ENCODE results near the gene MGAT4A. TPM values are rescaled to one million over a fixed set of nuclear protein-coding genes. Genes with fewer than 3 reads are reported as not detected.

Gene MGAT4A
- total and polyA plus RNA-seq, 2 of the 8 experiments (the other 6 are each of a cell fraction or from before 2014, with no cell fraction given) = 1.4 to 7.7 TPM

- no peaks in the 10 kb centered on the region for H4K20me1 ChIP-seq (replicated peaks in 1 of 2; ENCODE audit: control insufficient read depth in 1 of 2, insufficient read depth in 2 of 2, low read length in 2 of 2)
- H3K23ac ChIP-seq (ENCODE audit: insufficient read length) = no peak overlapping the region
- POLR2A ChIA-PET (ENCODE audit: partially characterized antibody) = no interaction called here
- no peak overlapping the region for H2BK120ac ChIP-seq (replicated peaks; ENCODE audit: low read depth, low read length)
- no peaks in the 10 kb centered on the region for H3K9me3 ChIP-seq (ENCODE audit: insufficient read depth in 2 of 2, low read depth in 1 of 2, low read length in 1 of 2)
- CTCF ChIA-PET (ENCODE audit: partially characterized antibody) = no interaction called here
- H3K14ac ChIP-seq (ENCODE audit: insufficient read length) = no peak overlapping the region
- no peaks in the 10 kb centered on the region for H3K23me2 ChIP-seq (ENCODE audit: low read depth, low read length)
- no peaks in the 10 kb centered on the region for H3K27me3 ChIP-seq (replicated peaks in 1 of 4; ENCODE audit: control insufficient read depth in 3 of 4, extremely low read depth in 1 of 4, insufficient read depth in 3 of 4, low read length in 3 of 4)
- no peak overlapping the region for H2AK5ac ChIP-seq (ENCODE audit: low read depth, low read length)
- no peak overlapping the region for H3K56ac ChIP-seq (replicated peaks; ENCODE audit: insufficient read length, low read depth, low read length)
- DNase-seq (ENCODE audit: low read depth in 1 of 2, low spot score in 2 of 2) (no peak), FAIRE-seq (no peak)
- H3K4me1 ChIP-seq (replicated peaks in 1 of 4; ENCODE audit: control insufficient read depth in 3 of 4, insufficient read depth in 4 of 4, low read length in 3 of 4) = no peaks in the 10 kb centered on the region
- no peak overlapping the region for H3K4me2 ChIP-seq (ENCODE audit: insufficient read depth in 1 of 2, low read depth in 2 of 2, low read length in 2 of 2)
- no peak overlapping the region for H2AFZ ChIP-seq (ENCODE audit: low read length)
- H4K91ac ChIP-seq (replicated peaks; ENCODE audit: insufficient read length, low read length) = no peak overlapping the region
- H3K4me3 ChIP-seq (ENCODE audit: extremely low read depth in 1 of 4, insufficient read depth in 2 of 4, low read depth in 3 of 4, low read length in 4 of 4) = no peak overlapping the region
- no peaks in the 10 kb centered on the region for H3K79me1 ChIP-seq (ENCODE audit: low read depth, low read length)
- H2BK15ac ChIP-seq (ENCODE audit: low read length) = no peak overlapping the region
- no peak overlapping the region for H3K9ac ChIP-seq (replicated peaks in 1 of 4; ENCODE audit: extremely low read depth in 1 of 4, low read depth in 3 of 4, low read length in 3 of 4)
- no peak overlapping the region for H2BK5ac ChIP-seq (ENCODE audit: low read depth, low read length)
- H3K4ac ChIP-seq (replicated peaks; ENCODE audit: insufficient read length, low read depth, low read length) = no peak overlapping the region
- no peak overlapping the region for H2BK20ac ChIP-seq (ENCODE audit: low read length)
- H4K8ac ChIP-seq (ENCODE audit: extremely low read depth, insufficient read depth, low read length) = no peak overlapping the region
- no peaks in the 10 kb centered on the region for H3K36me3 ChIP-seq (ENCODE audit: control insufficient read depth in 2 of 4, insufficient read depth in 4 of 4, low read length in 3 of 4)
- H4K5ac ChIP-seq (ENCODE audit: insufficient read length, low read depth, low read length) = no peak overlapping the region
- WGBS, 2 experiments (ENCODE audit: extremely low coverage in 1 of 2, insufficient coverage in 1 of 2, insufficient read length in 1 of 2, insufficient replicate concordance in 2 of 2, low coverage in 1 of 2, low lambda C conversion rate in 2 of 2, missing lambda C conversion rate in 1 of 2) = 89% methylated on average over 3 of the region's 3 CpGs; no CpG with 5 or more reads in 1 of the 2 experiments
- H3K27ac ChIP-seq (ENCODE audit: low read depth, low read length) = no peak overlapping the region
- H2BK12ac ChIP-seq (ENCODE audit: low read depth, low read length) = no peak overlapping the region
- H3K79me2 ChIP-seq (ENCODE audit: control insufficient read depth in 1 of 2, insufficient read depth in 2 of 2, low read length in 2 of 2) = no peaks in the 10 kb centered on the region
- H3K18ac ChIP-seq (ENCODE audit: extremely low read depth, low read length) = no peak overlapping the region
- TF ChIP-seq CBX5 (IDR thresholded peaks at IDR 0.05; ENCODE audit: low read depth, low read length) (no peak), SIRT6 (IDR thresholded peaks at IDR 0.05; ENCODE audit: low read length) (no peak), MAX (IDR thresholded peaks at IDR 0.05) (no peak), CEBPB (IDR thresholded peaks at IDR 0.05; ENCODE audit: low read depth, low read length) (no peak), HDAC2 (IDR thresholded peaks at IDR 0.05; ENCODE audit: borderline replicate concordance in 1 of 2, low read depth in 2 of 2, low read length in 2 of 2) (no peak), POLR2A (IDR thresholded peaks at IDR 0.05; ENCODE audit: control extremely low read depth in 1 of 2, low read depth in 2 of 2, low read length in 2 of 2) (no peak), TEAD4 (IDR thresholded peaks at IDR 0.05; ENCODE audit: low read depth, low read length) (no peak), KDM1A (IDR thresholded peaks at IDR 0.05; ENCODE audit: borderline replicate concordance, low read length) (no peak), RXRA (IDR thresholded peaks at IDR 0.05; ENCODE audit: insufficient read depth, low read depth, low read length) (no peak), BCL11A (IDR thresholded peaks at IDR 0.05; ENCODE audit: low read depth in 2 of 2, low read length in 2 of 2) (no peak), CTBP2 (IDR thresholded peaks at IDR 0.05; ENCODE audit: borderline replicate concordance, insufficient read depth, insufficient read length, low read length) (no peak), TAF7 (optimal IDR thresholded peaks at IDR 0.05; ENCODE audit: borderline replicate concordance, low read depth, low read length) (no peak), SP2 (IDR thresholded peaks at IDR 0.05; ENCODE audit: low read length) (no peak), NRF1 (IDR thresholded peaks at IDR 0.05; ENCODE audit: low read depth, low read length) (no peak)
Observed at GRCh38 chr2:98654699-98655495, 76.0 kb downstream of the MGAT4A start.

Measured in H1 (cell line).